BLaER1 treated with 17β-estradiol and CSF1 and Interleukin-3, amounts not matched to agents 10 nM and 100 nM (cell line): ENCODE measurements around the gene ACOT8.
A peak's percentile ranks its signal among the peaks of the same experiment; 100 is the strongest.

ENCODE experiments used
- H3K27ac ChIP-seq, 11 experiments: shearing (Covaris generic); formaldehyde crosslinking; 2 replicates each; pipeline ENCODE4 v1.8.1; 2022
- H3K27me3 ChIP-seq, 11 experiments: shearing (Covaris generic); formaldehyde crosslinking; 2 replicates each; pipeline ENCODE4 v1.8.1; 2022
- H3K36me3 ChIP-seq, 11 experiments: shearing (Covaris generic); formaldehyde crosslinking; 2 replicates each; pipeline ENCODE4 v1.8.1; 2022
- H3K4me1 ChIP-seq, 10 experiments: shearing (Covaris generic); formaldehyde crosslinking; 2 replicates each; pipeline ENCODE4 v1.8.1; 2022
- H3K4me2 ChIP-seq, 11 experiments: shearing (Covaris generic); formaldehyde crosslinking; 2 replicates each; pipeline ENCODE4 v1.8.1; 2022
- H3K4me3 ChIP-seq, 10 experiments: shearing (Covaris generic); formaldehyde crosslinking; 2 replicates each; pipeline ENCODE4 v1.8.1; 2022
- H3K9ac ChIP-seq, 11 experiments: shearing (Covaris generic); formaldehyde crosslinking; 2 replicates each; pipeline ENCODE4 v1.8.1; 2022
- H3K9me3 ChIP-seq, 11 experiments: shearing (Covaris generic); formaldehyde crosslinking; replicated peaks in 1 of 11; 2 replicates each; pipeline ENCODE4 v1.8.1; 2022
- H4K20me1 ChIP-seq, 11 experiments: shearing (Covaris generic); formaldehyde crosslinking; 2 replicates each; pipeline ENCODE4 v1.8.1; 2022
- Cebpa-rat ChIP-seq, 11 experiments: shearing (Covaris generic); IDR thresholded peaks; 2 replicates each; pipeline ENCODE4 v1.8.1; 2022

ACOT8 gene

GRCh38 chr20:45897692-45898091, 40.5 kb upstream of the ACOT8 start:
- peaks cover 66 to 99% (median 79%) of the 10 kb centered on the region in 11 experiments for H3K36me3 ChIP-seq
- H4K20me1 ChIP-seq = peaks cover 0 to 96% (median 9%) of the 10 kb centered on the region in 11 experiments; a peak in 11 of 22 replicates
- H3K4me3 ChIP-seq = no peak overlapping the region
- H3K9me3 ChIP-seq = no peaks in the 10 kb centered on the region
- H3K27ac ChIP-seq = no peak overlapping the region
- H3K4me1 ChIP-seq = peaks cover 15 to 44% (median 24%) of the 10 kb centered on the region in 10 experiments
- H3K4me2 ChIP-seq = no peak overlapping the region
- TF ChIP-seq Cebpa-rat (IDR thresholded peaks at IDR 0.05) = no peak
- no peaks in the 10 kb centered on the region for H3K27me3 ChIP-seq
- peak overlapping the region in 2 of 11 experiments; percentile 10 to 18; a peak in 2 of 22 replicates for H3K9ac ChIP-seq

GRCh38 chr20:45897289-45897688, 40.1 kb upstream of the ACOT8 start:
- Histone ChIP-seq H4K20me1 (peaks cover 0 to 96% (median 8%) of the 10 kb centered on the region in 11 experiments; a peak in 11 of 22 replicates), H3K9me3 (no peaks in the 10 kb centered on the region), H3K36me3 (peaks cover 68 to 99% (median 83%) of the 10 kb centered on the region in 11 experiments), H3K4me2 (no peak overlapping the region), H3K27ac (no peak overlapping the region), H3K4me1 (peaks cover 14 to 44% (median 24%) of the 10 kb centered on the region in 10 experiments), H3K4me3 (no peak overlapping the region), H3K9ac (peak overlapping the region in 2 of 11 experiments; percentile 13 to 19; a peak in 1 of 22 replicates), H3K27me3 (no peaks in the 10 kb centered on the region)
- no peak for TF ChIP-seq Cebpa-rat (IDR thresholded peaks at IDR 0.05)

GRCh38 chr20:45896641-45897161, 39.5 kb upstream of the ACOT8 start:
- peaks cover 68 to 93% (median 83%) of the 10 kb centered on the region in 11 experiments for H3K36me3 ChIP-seq

GRCh38 chr20:45894797-45895196, 37.6 kb upstream of the ACOT8 start:
- Histone ChIP-seq H3K4me3 (no peak overlapping the region), H3K9ac (no peak overlapping the region; a peak in 1 of 22 replicates), H3K27ac (no peak overlapping the region), H3K4me1 (peaks cover 22 to 45% (median 29%) of the 10 kb centered on the region in 10 experiments), H3K9me3 (no peaks in the 10 kb centered on the region), H3K27me3 (no peaks in the 10 kb centered on the region), H4K20me1 (peaks cover 0 to 76% (median 16%) of the 10 kb centered on the region in 11 experiments; a peak in 11 of 22 replicates), H3K36me3 (peaks cover 65 to 75% (median 71%) of the 10 kb centered on the region in 11 experiments), H3K4me2 (peak overlapping the region in 3 of 11 experiments; percentile 96 to 99 (median 97); a peak in 3 of 22 replicates)
- no peak for TF ChIP-seq Cebpa-rat (IDR thresholded peaks at IDR 0.05)

More at GRCh38 chr20:45896641-45897161, 39.5 kb upstream of the ACOT8 start:
- Histone ChIP-seq H3K27me3 (no peaks in the 10 kb centered on the region), H3K4me2 (no peak overlapping the region), H3K9ac (peak overlapping the region in 2 of 11 experiments; percentile 13 to 19; a peak in 1 of 22 replicates), H4K20me1 (peaks cover 0 to 93% (median 13%) of the 10 kb centered on the region in 11 experiments; a peak in 11 of 22 replicates), H3K9me3 (no peaks in the 10 kb centered on the region), H3K4me3 (no peak overlapping the region), H3K27ac (no peak overlapping the region), H3K4me1 (peaks cover 14 to 44% (median 24%) of the 10 kb centered on the region in 10 experiments)
- no peak for TF ChIP-seq Cebpa-rat (IDR thresholded peaks at IDR 0.05)

- Histone ChIP-seq H3K9ac (peak overlapping the region in 4 of 11 experiments; percentile 33 to 93 (median 88); a peak in 3 of 22 replicates), H3K4me1 (peaks cover 26 to 55% (median 39%) of the 10 kb centered on the region in 10 experiments), H3K36me3 (peaks cover 59 to 70% (median 63%) of the 10 kb centered on the region in 11 experiments), H4K20me1 (peaks cover 0 to 78% (median 18%) of the 10 kb centered on the region in 11 experiments; a peak in 11 of 22 replicates), H3K9me3 (no peaks in the 10 kb centered on the region), H3K4me3 (no peak overlapping the region), H3K27me3 (no peaks in the 10 kb centered on the region), H3K4me2 (peak overlapping the region in 3 of 11 experiments; percentile 96 to 99 (median 97); a peak in 6 of 22 replicates), H3K27ac (0 out of 22 replicates have a peak overlapping the region, but pooled peaks of 1 of the 11 experiments have one; percentile 94)
- TF ChIP-seq Cebpa-rat (IDR thresholded peaks at IDR 0.05) = no peak
Measured at GRCh38 chr20:45893831-45894230, 36.6 kb upstream of the ACOT8 start.

- peak overlapping the region in 9 of 11 experiments; percentile 92 to 100 (median 98); a peak in 18 of 22 replicates for H3K4me2 ChIP-seq
- H3K27ac ChIP-seq = peak overlapping the region in 5 of 11 experiments; percentile 1 to 94 (median 86); a peak in 10 of 22 replicates
- H3K9ac ChIP-seq = peak overlapping the region in 8 of 11 experiments; percentile 86 to 93 (median 89); a peak in 12 of 22 replicates
- no peaks in the 10 kb centered on the region for H3K9me3 ChIP-seq
- no peak for TF ChIP-seq Cebpa-rat (IDR thresholded peaks at IDR 0.05)
- no peaks in the 10 kb centered on the region for H3K27me3 ChIP-seq
- peaks cover 0 to 74% (median 19%) of the 10 kb centered on the region in 11 experiments; a peak in 11 of 22 replicates for H4K20me1 ChIP-seq
- H3K36me3 ChIP-seq = peaks cover 50 to 67% (median 55%) of the 10 kb centered on the region in 11 experiments
- peak overlapping the region in 7 of 10 experiments; percentile 77 to 94 (median 87); a peak in 12 of 20 replicates for H3K4me3 ChIP-seq
- H3K4me1 ChIP-seq = peaks cover 34 to 62% (median 47%) of the 10 kb centered on the region in 10 experiments
Measured at GRCh38 chr20:45892828-45893500, 35.8 kb upstream of the ACOT8 start.

- H3K27me3 ChIP-seq = no peaks in the 10 kb centered on the region
- H3K4me3 ChIP-seq = peak overlapping the region; percentile 77 to 94 (median 86)
- H3K36me3 ChIP-seq = peaks cover 47 to 67% (median 50%) of the 10 kb centered on the region in 11 experiments
- peaks cover 34 to 62% (median 48%) of the 10 kb centered on the region in 10 experiments for H3K4me1 ChIP-seq
- peak overlapping the region; percentile 92 to 100 (median 98) for H3K4me2 ChIP-seq
- 0 out of 22 replicates have a peak, but pooled peaks of 1 of the 11 experiments have one; percentile 10 for TF ChIP-seq Cebpa-rat (IDR thresholded peaks at IDR 0.05)
- H4K20me1 ChIP-seq = peaks cover 0 to 67% (median 22%) of the 10 kb centered on the region in 11 experiments; a peak in 10 of 22 replicates
- peak overlapping the region; percentile 72 to 94 (median 80); a peak in 20 of 22 replicates for H3K27ac ChIP-seq
- H3K9ac ChIP-seq = peak overlapping the region; percentile 84 to 93 (median 88)
- H3K9me3 ChIP-seq = no peaks in the 10 kb centered on the region
Measured at GRCh38 chr20:45892049-45892825, 35.0 kb upstream of the ACOT8 start.
